ENCODE measurements around the gene THOP1.

DNA sequence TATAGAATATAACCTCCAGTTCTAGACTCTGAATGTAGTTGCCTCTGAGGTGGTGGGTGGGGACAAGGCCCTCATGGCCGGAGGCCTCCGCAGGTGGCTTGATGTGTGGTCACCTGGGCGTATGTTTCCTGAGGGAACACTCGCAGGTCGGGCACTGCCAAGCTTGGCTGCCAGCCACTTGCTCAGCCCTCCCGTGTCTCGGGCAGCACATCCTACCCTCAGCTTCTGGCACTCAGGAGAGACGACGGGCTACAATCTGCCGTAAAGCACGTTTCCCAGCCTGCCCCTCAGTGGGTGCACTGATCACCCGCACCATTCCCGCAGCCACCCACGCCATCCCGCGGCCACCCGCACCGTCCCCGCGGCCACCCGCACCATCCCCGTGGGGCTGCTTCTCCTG, 15.2 kb downstream of the THOP1 start:
- TF ChIP-seq CTCF (IDR thresholded peaks at IDR 0.05) (no peak), POLR2A (IDR thresholded peaks at IDR 0.05) (no peak), POLR2AphosphoS5 (IDR thresholded peaks at IDR 0.05; ENCODE audit: insufficient read depth in 1 of 2, low read depth in 1 of 2) (no peak)
